HG02642 (cell line): ENCODE data around the gene PLAU.
A peak's percentile ranks its signal among the peaks of the same experiment; 100 is the strongest.

Experiments
- ATAC-seq: cut with Tn5 transposase; IDR thresholded peaks from one replicate; pipeline ENCODE4 v1.9.1; 2021; ENCODE audit warnings: mild to moderate bottlenecking; ENCODE audit not compliant: unreplicated experiment, poor library complexity

Gene PLAU

GRCh38 chr10:73910764-73911552 lies at the start of gene PLAU:
TSS of gene PLAU (plus strand) at chr10:73911132. CDS start at chr10:73911556, 424 bp downstream.
- peak; percentile 34 for ATAC-seq

DNA sequence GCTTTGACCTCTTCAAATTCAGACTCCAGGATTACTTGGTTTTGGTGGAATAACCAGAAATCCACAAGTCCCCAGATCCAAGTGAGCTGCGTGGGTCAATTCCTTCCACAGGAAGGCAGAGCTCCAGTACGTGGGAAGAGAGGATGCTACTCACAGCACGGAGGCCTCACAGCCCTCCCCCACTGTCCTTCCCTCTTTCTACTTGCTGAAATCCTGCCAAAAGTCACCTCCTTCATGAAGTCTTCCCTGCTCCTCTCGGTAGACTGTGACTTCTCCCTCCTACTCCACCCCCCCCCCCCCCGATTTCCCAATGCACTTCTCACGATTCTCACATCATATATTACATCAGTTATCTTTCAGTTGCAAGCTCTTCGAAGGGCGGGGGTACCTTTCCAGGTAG lies 48.9 kb upstream of the PLAU start:
- ATAC-seq = no peak

- no peak for ATAC-seq
Observed at GRCh38 chr10:73863039-73863817, 47.7 kb upstream of the PLAU start.

- no peak for ATAC-seq
Observed at GRCh38 chr10:73864229-73864628, 46.7 kb upstream of the PLAU start.

GRCh38 chr10:73865107-73865458 lies 45.8 kb upstream of the PLAU start:
- peak; percentile 6 for ATAC-seq

DNA sequence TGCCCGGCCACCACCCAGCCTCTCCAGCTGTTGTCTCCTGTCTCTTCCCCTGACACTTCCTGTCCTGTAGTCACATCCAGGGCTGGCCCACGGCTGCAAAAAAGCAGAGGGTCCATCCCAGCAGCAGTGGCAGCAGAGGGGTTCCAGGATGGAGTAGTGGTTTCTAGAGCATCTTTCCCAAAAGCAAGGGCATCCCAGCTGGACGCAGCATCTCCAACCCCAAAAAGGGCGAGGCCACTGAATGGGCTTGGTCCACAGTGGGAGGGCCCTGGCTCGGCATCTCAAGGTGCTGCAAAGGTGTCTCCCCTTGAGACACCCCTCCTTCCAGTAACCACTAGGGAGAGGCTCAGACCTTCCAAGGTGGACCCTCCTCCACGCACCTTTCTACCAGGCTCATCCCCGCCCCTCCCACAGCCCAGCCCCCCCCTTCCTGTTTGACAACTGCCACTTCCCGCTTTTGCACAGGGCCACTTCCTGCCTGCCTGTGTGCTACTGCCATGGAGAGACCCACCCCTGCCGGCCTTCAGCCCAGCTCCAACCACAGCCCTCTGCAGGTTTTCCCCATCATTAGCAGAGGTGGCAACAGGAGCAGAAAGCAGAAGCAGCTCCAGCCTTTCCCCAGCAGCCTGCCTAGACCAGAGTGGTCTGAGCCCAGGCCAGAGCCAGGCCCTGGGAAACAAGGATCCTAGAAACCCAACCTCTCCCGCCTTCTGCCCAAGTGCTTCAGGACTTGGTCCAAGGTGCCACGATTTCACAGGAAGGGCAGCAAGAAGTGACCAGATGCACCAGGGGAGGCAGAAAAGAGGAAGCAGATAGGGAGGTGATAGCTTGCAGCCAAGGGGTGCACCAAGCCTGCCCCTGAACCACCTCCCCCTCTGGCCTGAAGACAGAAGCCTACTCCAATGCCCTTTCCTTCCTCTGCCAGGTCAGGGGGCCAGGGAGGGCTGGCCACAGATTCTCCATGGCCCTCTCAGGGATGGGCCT lies 45.2 kb upstream of the PLAU start:
- ATAC-seq = peak; percentile 72

DNA sequence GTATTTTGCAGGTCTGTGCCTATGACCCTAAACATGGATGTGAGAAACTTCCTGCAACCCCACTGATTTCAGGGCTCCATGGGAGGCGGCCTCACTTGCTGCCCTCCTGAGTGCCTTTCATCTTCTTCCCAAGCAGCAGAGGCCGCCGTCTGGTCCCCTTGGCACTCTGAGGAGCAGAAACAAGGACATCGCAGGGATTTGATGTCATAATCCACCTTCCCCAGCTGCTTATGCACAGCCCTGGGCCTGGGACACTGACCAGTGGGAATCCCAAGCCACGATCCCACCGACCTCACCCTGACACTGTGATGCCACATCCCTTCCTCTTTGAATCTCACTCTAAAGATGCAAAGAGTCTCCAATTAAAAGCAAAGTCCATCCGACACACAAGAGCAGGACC lies 44.3 kb upstream of the PLAU start:
- ATAC-seq = no peak

DNA sequence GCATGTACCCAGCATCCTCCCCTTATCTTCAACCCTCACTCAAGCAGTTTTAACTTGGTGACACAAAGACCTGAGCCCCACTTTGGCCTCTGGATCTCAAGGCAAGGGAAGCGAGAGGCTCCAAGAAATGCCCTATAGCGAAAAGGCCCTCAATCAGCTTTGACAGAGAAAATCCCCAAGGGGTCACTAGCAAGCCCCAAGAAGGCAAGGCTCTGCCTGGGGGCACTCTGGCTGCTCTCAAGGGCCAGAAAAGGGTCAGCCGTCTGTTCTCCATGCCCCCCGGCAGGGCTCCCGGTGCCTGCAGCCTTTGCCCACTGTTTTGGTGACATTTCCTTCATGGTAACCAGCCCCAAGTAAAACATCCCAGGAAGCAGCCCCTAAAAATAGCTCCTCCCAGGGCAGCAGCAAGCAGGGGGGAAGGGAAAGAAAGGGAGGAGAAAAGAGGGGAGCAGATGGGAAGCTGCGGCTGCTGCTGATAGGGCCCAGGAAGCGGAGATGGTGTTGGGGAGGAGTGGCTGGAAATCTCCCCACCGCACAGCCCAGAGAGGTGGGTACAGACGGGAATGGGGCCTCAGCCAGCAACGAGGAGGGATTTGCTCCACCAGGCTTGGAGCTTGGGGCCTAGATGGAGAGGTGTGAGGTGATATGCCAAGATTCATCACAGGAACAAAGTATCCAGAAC lies 43.7 kb upstream of the PLAU start:
- ATAC-seq = no peak

GRCh38 chr10:73867871-73868631 lies 42.9 kb upstream of the PLAU start:
- no peak for ATAC-seq

DNA sequence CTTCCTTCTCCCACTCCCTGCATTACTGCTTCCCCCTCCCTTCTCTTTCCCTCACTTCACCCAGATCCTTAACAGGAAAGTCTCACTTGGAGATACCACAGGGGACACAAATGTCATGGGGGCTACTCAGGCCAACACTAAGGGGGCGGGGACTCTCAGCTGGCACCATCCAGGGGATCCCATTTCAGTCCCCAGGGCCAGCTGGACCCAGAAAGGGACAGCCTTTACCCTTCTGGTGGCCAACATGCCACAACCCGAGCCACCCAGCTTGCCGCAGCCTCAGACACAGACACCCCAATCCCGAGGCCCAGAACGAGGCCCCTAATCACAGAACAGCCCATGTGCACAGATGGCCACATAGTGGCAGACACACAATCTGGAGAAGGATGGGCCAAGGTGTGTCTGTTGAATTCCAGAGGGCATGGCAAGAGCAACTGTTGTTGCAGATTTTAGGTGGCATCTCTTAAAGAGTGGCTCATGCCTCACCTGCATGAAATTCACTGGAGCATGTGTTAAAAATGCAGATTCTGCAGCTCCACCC lies 42.2 kb upstream of the PLAU start:
- no peak for ATAC-seq

- ATAC-seq = no peak
Observed at GRCh38 chr10:73871295-73872189, 39.4 kb upstream of the PLAU start.

DNA sequence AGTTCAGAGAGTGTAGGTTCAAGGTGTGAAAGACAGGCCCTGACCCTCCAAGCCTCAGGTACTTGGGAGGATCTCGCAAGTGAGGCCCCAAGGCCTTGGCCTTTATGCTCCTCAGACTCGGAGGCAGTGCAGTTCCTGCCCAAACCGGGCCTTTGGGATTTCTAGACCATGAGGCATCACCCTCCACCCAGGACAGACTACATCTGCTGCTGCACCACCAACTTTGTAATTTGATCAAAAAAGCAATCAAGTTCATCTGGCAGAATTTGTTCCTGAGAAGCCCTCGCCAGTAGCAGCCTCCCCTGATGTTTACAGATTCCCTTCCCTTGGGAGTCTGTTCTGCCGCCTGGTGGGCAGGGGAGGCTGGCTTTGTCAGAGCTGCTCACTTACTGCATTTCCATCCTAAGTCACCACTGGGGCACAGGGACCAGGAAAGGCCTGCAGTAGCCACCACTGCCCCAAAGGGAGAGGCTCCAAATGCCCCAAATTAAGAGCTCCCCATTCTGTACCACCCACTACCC lies 38.7 kb upstream of the PLAU start:
- no peak for ATAC-seq

- ATAC-seq = no peak
Observed at GRCh38 chr10:73873142-73873837, 37.6 kb upstream of the PLAU start.

DNA sequence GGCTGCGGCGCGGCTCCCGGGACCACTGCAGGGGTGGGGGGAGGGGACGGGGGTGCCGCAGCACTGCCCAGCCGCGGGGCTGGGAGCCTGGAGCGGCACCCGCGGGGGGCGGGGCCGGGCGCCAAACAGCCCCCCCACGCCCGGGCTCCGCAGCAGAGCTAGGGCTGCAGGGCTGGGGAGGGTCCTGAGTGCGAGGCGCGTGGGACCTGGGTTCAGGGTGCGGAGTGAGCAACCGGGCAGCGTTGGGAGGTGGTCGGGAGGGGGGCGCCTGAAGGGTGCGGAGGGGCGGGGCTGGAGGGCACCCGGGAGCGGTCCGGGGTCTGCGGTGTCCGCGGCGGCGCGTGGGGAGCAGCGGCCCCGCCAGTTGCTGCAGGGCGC lies 37.1 kb upstream of the PLAU start:
- peak; percentile 2 for ATAC-seq

DNA sequence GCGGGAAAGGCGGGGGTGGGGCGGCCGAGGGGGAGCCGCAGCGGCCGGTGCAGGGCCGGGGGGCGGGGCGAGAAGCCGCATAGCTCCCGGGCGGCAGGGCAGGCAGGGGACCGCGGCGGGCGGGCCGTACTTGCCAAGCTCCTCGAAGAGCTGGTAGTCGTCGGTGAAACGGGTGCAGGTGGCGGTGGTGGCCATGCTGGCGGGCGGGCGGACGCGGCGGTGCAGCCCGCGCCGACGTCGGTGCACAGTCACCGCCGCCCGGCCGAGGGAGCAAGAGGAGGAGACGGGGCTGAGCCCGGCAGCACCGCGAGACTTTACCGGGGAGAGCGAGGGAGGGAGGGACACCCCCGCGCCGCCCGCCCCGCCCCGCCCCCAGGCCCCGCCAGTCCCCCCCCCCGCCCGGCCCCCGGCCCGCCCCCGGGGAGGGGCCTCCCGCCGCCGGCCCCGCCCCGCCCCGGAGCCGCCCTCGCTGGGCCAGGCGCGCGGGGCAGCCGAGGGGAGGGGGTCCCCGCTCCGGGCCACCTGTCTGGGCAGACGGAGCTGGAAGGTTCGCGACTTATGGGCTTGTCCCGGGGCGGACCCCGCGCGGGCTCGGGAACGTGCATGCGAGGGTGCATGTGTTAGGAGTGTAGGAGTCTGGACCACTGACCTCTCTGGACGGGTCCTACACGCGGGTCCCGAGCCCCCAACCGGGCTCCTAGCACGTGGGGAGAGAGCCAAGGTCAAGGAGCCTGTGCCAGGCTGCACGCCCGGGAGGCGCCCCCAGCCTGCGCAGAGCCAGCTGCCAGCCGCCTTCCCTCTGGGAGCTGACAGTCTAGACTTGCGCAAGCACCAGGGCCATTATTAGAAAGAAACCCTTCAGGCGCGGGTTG lies 36.4 kb upstream of the PLAU start, which contains the start of gene CAMK2G:
Gene CAMK2G (minus strand): TSS at position 289 of the 872 bp plus-strand sequence. CDS start 94 bp downstream, at position 195.
- peak; percentile 87 for ATAC-seq

- no peak for ATAC-seq
Observed at GRCh38 chr10:73875139-73875475, 35.8 kb upstream of the PLAU start.
